Upper lobe of left lung (tissue), 4 donors: ENCODE measurements around the gene PRDM4.

Experiments used
- EP300 ChIP-seq, 4 donors: sonication (generic); formaldehyde crosslinking; IDR thresholded peaks; one replicate each; pipeline ENCODE4 v1.5.1; 2017; ENCODE audit warnings: antibody characterized with exemption in 4 of 4, control low read depth in 2 of 4
- POLR2A ChIP-seq, 4 donors: fragments of 450-650 bp; IDR thresholded peaks; one replicate each; pipeline ENCODE4 v1.5.1; 2016 to 2017; ENCODE audit warnings: antibody characterized with exemption in 4 of 4, mild to moderate bottlenecking in 2 of 4
- POLR2AphosphoS5 ChIP-seq, 2 donors: sonication (generic); formaldehyde crosslinking; IDR thresholded peaks; one replicate each; pipeline ENCODE4 v1.5.1; 2017; ENCODE audit warnings: antibody characterized with exemption in 2 of 2
- TF ChIP-seq, protein P1 (sequence below), 6 experiments: fragments of 450-650 bp in 4 of 6; fragments of 200-600 bp in 2 of 6; sonication (generic) in 2 of 6; IDR thresholded peaks; one replicate each; pipeline ENCODE4 v1.5.1; 2016 to 2019; ENCODE audit warnings: antibody characterized with exemption in 6 of 6

DNA sequence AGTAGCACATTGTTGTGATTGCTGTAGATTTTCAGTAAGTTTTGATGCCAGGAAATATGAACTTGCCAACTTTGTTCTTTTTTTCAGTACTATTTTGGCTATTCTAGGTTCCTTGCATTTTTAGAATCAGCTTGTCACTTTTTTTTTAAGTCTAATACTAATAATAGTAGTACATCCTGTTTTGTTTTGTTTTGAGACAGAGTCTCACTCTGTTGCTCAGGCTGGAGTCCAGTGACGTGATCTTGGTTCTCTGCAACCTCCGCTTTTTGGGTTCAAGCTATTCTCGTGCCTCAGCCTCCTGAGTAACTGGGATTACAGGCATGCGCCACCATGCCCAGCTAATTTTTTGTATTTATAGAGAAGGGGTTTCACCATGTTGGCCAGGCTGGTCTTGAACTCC, 58.8 kb downstream of the PRDM4 start:
- TF ChIP-seq, protein P1, sequence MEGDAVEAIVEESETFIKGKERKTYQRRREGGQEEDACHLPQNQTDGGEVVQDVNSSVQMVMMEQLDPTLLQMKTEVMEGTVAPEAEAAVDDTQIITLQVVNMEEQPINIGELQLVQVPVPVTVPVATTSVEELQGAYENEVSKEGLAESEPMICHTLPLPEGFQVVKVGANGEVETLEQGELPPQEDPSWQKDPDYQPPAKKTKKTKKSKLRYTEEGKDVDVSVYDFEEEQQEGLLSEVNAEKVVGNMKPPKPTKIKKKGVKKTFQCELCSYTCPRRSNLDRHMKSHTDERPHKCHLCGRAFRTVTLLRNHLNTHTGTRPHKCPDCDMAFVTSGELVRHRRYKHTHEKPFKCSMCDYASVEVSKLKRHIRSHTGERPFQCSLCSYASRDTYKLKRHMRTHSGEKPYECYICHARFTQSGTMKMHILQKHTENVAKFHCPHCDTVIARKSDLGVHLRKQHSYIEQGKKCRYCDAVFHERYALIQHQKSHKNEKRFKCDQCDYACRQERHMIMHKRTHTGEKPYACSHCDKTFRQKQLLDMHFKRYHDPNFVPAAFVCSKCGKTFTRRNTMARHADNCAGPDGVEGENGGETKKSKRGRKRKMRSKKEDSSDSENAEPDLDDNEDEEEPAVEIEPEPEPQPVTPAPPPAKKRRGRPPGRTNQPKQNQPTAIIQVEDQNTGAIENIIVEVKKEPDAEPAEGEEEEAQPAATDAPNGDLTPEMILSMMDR (IDR thresholded peaks at IDR 0.05), result no peak
- TF ChIP-seq POLR2A (IDR thresholded peaks at IDR 0.05) (no peak), EP300 (IDR thresholded peaks at IDR 0.05) (no peak), POLR2AphosphoS5 (IDR thresholded peaks at IDR 0.05) (no peak)
